HepG2 (cell line): Measurements from ENCODE around the gene MPV17L. TPM values are rescaled to one million over a fixed set of nuclear protein-coding genes. Genes with fewer than 3 reads are reported as not detected.

ENCODE experiments used
- ATF2 ChIP-seq: sonication (generic); formaldehyde crosslinking; IDR thresholded peaks from 2 replicates; pipeline ENCODE4 v1.4.0; 2020; ENCODE audit warnings: missing genetic modification reagents
- ELF4 ChIP-seq: sonication (generic); formaldehyde crosslinking; IDR thresholded peaks from 2 replicates; pipeline ENCODE4 v1.5.0; 2020; ENCODE audit warnings: missing genetic modification reagents, mild to moderate bottlenecking, moderate library complexity, borderline replicate concordance
- HDAC2 ChIP-seq: sonication (generic); formaldehyde crosslinking; IDR thresholded peaks from 2 replicates; pipeline ENCODE4 v1.4.0; 2020; ENCODE audit warnings: missing genetic modification reagents
- HDAC6 ChIP-seq: fragments of 200-600 bp; sonication (generic); IDR thresholded peaks from 2 replicates; pipeline ENCODE4 v1.7.0; 2017; ENCODE audit warnings: mild to moderate bottlenecking, antibody characterized with exemption, low read length, low read depth
- HMG20B ChIP-seq: conservative IDR thresholded peaks from 2 replicates; pipeline ENCODE4 v1.6.1; 2016; ENCODE audit warnings: missing genetic modification reagents, missing compliant biosample characterization
- IRF9 ChIP-seq: sonication (generic); formaldehyde crosslinking; IDR thresholded peaks from 2 replicates; pipeline ENCODE4 v1.8.0; 2022; ENCODE audit warnings: missing genetic modification reagents, mild to moderate bottlenecking, borderline replicate concordance
- JARID2 ChIP-seq: sonication (generic); formaldehyde crosslinking; IDR thresholded peaks from 2 replicates; pipeline ENCODE4 v1.8.1; 2023; ENCODE audit warnings: missing genetic modification reagents, inconsistent platforms; ENCODE audit not compliant: insufficient replicate concordance
- MAFG ChIP-seq: sonication (generic); formaldehyde crosslinking; IDR thresholded peaks from 2 replicates; pipeline ENCODE4 v1.5.1; 2020; ENCODE audit warnings: mild to moderate bottlenecking, missing genetic modification reagents
- POLR2AphosphoS2 ChIP-seq: IDR thresholded peaks from 2 replicates; pipeline ENCODE4 v1.6.1; 2011; ENCODE audit warnings: low read depth, low read length, improper control_type of control experiment
- RFX1 ChIP-seq: fragments of 450-650 bp; IDR thresholded peaks from 2 replicates; pipeline ENCODE4 v1.6.1; 2017
- RXRB ChIP-seq: IDR thresholded peaks from 2 replicates; pipeline ENCODE4 v1.6.1; 2016; ENCODE audit warnings: borderline replicate concordance, missing genetic modification reagents, missing compliant biosample characterization
- SMARCC2 ChIP-seq: fragments of 450-650 bp; IDR thresholded peaks from 2 replicates; pipeline ENCODE4 v1.6.1; 2017; ENCODE audit warnings: antibody characterized with exemption, mild to moderate bottlenecking
- SUZ12 ChIP-seq: fragments of 150-350 bp; IDR thresholded peaks from 2 replicates; pipeline ENCODE4 v1.6.1; 2014; ENCODE audit warnings: low read depth, low read length
- TP53 ChIP-seq: sonication (generic); formaldehyde crosslinking; conservative IDR thresholded peaks from 2 replicates; pipeline ENCODE4 v1.4.0; 2020; ENCODE audit warnings: missing genetic modification reagents
- TRIM22 ChIP-seq: fragments of 450-650 bp; IDR thresholded peaks from 2 replicates; pipeline ENCODE4 v1.6.1; 2017
- USF2 ChIP-seq, 2 experiments: sonication (generic) in 1 of 2; formaldehyde crosslinking in 1 of 2; IDR thresholded peaks; 2 replicates each; pipeline versions ENCODE4 v1.5.1 to v1.6.1; 2011 to 2020; ENCODE audit warnings: borderline replicate concordance in 1 of 2, low read depth in 1 of 2, low read length in 1 of 2, mild to moderate bottlenecking in 1 of 2, missing genetic modification reagents in 1 of 2, moderate library complexity in 1 of 2
- ZNF10 ChIP-seq: sonication (generic); formaldehyde crosslinking; IDR thresholded peaks from 2 replicates; pipeline ENCODE4 v1.4.0; 2020; ENCODE audit warnings: mild to moderate bottlenecking, low read depth, missing genetic modification reagents, borderline replicate concordance
- ZNF317 ChIP-seq: sonication (generic); formaldehyde crosslinking; IDR thresholded peaks from 2 replicates; pipeline ENCODE4 v1.5.0; 2020; ENCODE audit warnings: mild to moderate bottlenecking, missing genetic modification reagents
- ZNF354B ChIP-seq: sonication (generic); formaldehyde crosslinking; IDR thresholded peaks from 2 replicates; pipeline ENCODE4 v1.8.0; 2022; ENCODE audit warnings: mild to moderate bottlenecking, missing genetic modification reagents
- ZNF510 ChIP-seq: sonication (generic); formaldehyde crosslinking; IDR thresholded peaks from 2 replicates; pipeline ENCODE4 v1.4.0; 2020; ENCODE audit warnings: low read depth, mild to moderate bottlenecking, missing genetic modification reagents
- ZNF777 ChIP-seq: sonication (generic); formaldehyde crosslinking; IDR thresholded peaks from 2 replicates; pipeline ENCODE4 v1.4.0; 2020; ENCODE audit warnings: missing genetic modification reagents
- ZNF781 ChIP-seq: sonication (generic); formaldehyde crosslinking; IDR thresholded peaks from 2 replicates; pipeline ENCODE4 v1.5.1; 2020; ENCODE audit warnings: borderline replicate concordance, mild to moderate bottlenecking, missing genetic modification reagents; ENCODE audit errors: not compliant biosample characterization
- ZNF800 ChIP-seq: sonication (generic); formaldehyde crosslinking; IDR thresholded peaks from 2 replicates; pipeline ENCODE4 v1.4.0; 2020; ENCODE audit warnings: missing genetic modification reagents
- ZSCAN20 ChIP-seq: sonication (generic); formaldehyde crosslinking; IDR thresholded peaks from 2 replicates; pipeline ENCODE4 v1.4.0; 2020; ENCODE audit warnings: missing genetic modification reagents, mild to moderate bottlenecking, borderline replicate concordance
- polyA plus RNA-seq, 8 experiments: library from polyadenylated mRNA; depleted of rRNA in 3 of 8; stranded (reverse) in 7 of 8; unstranded in 1 of 8; fragments of >200 nt; fragmentation: Illumina TruSeq in 4 of 8; extraction: Trizol in 4 of 8; gene quantifications; 2 replicates each; pipeline versions ENCODE4 v1.2.1 to v1.2.3, GENCODE V29; 2011 to 2016; ENCODE audit warnings: low read depth in 4 of 8, missing spikeins in 1 of 8, mixed read lengths in 1 of 8; ENCODE audit not compliant: insufficient read depth in 1 of 8
- total RNA-seq, 5 experiments: library from RNA; depleted of rRNA; stranded (reverse); fragments of >200 nt; fragmentation: Illumina TruSeq; extraction: Trizol; gene quantifications; 2 replicates each; pipeline ENCODE4 v1.2.3, GENCODE V29; 2016; ENCODE audit warnings: low read depth in 1 of 5

Gene MPV17L
- total and polyA plus RNA-seq, 2 of the 13 experiments (the other 11 are each of a cell fraction or from before 2014, with no cell fraction given): 34.7 to 63.8 TPM

- TF ChIP-seq IRF9 (no peak), SUZ12 (no peak), ZNF777 (CRISPR knock-in tag) (no peak), JARID2 (no peak), ZNF354B (CRISPR knock-in tag) (no peak), ELF4 (CRISPR knock-in tag) (no peak), USF2 (IDR thresholded peaks at IDR 0.05; ENCODE audit: low read depth, low read length) (no peak), USF2 (CRISPR knock-in tag; IDR thresholded peaks at IDR 0.05; ENCODE audit: borderline replicate concordance) (no peak), SMARCC2 (no peak), MAFG (CRISPR knock-in tag) (no peak), ZNF510 (CRISPR knock-in tag) (no peak), HDAC2 (CRISPR knock-in tag) (no peak), ZSCAN20 (CRISPR knock-in tag) (0 out of 2 replicates have a peak, but pooled peaks have one; percentile 36), HDAC6 (no peak), TP53 (no peak), ATF2 (CRISPR knock-in tag) (no peak), ZNF781 (CRISPR knock-in tag) (no peak), ZNF10 (CRISPR knock-in tag) (no peak), ZNF317 (CRISPR knock-in tag) (no peak), POLR2AphosphoS2 (no peak), HMG20B (CRISPR knock-in tag) (no peak), RXRB (CRISPR knock-in tag) (0 out of 2 replicates have a peak, but pooled peaks have one; percentile 35), RFX1 (no peak), TRIM22 (no peak), ZNF800 (CRISPR knock-in tag) (no peak)
These were observed 48.2 kb downstream of the MPV17L start (continued) for GRCh38 chr16:15443753-15444152.
